Amniotic epithelial cell (primary cell): ENCODE measurements around the gene KIF3A.
A peak's percentile ranks its signal among the peaks of the same experiment; 100 is the strongest.
"Not testable (repeated sequence)": the region's sequence is repeated elsewhere in the genome, so short reads cannot be mapped to it uniquely, and the experiment has no call there.

Experiments
- DNase-seq: peaks from one replicate; pipeline ENCODE4 v3.0.0-alpha.2; 2010; ENCODE audit warnings: low read depth

Gene KIF3A

DNA sequence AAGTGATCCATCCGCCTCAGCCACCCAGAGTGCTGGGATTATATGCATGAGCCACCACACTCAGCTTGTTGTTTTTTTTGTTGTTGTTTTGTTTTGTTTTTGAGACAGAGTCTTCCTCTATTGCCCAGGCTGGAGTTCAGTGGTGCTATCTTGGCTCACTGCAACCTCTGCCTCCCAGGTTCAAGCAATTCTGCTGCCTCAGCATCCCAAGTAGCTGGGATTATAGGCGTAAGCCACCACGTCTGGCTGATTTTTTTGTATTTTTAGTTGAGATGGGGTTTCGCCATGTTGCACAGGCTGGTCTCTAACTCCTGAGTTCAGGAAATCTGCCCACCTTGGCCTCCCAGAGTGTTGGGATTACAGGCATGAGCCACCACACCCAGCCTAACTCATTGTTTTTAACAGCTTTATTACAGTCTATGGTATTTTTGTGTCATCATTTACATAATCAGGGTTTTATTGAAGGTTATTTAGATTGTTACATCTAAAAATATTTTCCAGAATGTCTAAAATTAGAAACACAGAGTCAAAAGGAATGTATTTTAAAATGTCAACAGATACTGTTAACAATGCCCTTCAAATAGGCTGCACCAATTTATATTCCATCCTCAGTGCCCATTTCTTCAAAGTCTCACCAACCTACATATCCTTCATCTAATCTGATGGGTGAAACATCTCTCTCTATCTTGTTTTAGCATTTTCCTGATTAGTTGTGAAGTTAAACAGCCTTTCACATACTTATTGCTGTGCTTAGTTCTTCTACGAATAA lies 18.6 kb downstream of the KIF3A start:
- no peak for DNase-seq

DNA sequence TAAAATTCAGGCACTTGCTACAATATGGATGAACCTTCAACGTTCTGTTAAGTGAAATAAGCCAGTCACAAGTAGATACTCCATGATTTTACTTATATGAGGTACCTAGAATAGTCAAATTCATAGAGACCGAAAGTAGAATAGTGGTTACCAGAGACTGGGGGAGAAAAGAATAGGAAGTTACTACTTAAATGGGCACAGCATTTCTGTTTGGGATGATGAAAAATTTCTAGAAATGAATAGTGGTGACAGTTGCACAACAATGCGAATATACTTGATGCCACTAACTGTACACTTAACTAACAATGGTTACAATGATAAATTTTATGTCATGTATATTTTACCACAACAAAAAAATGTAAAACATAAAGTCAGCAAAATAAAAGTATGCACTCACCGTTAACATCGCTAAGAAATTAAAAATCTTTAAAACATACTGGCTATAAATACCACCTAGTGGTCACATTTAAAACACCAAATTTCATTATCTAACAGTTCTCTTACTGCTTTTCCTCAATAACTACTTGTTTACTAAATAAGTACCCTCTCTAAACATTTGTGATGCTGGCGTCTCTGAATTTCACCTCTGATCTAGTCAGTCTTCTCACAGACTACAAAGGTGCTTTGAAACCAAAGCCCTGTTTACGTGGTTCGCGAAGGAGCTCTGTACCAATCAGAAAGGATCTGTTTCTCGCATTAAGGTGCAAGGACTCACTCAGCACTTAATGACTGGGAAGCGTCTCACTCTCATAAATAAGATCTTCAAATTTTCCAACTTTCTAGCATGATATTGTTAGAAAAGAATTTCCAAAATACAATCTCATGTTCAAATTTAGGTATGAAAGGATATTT lies 22.7 kb downstream of the KIF3A start:
- DNase-seq = peak; percentile 21

DNA sequence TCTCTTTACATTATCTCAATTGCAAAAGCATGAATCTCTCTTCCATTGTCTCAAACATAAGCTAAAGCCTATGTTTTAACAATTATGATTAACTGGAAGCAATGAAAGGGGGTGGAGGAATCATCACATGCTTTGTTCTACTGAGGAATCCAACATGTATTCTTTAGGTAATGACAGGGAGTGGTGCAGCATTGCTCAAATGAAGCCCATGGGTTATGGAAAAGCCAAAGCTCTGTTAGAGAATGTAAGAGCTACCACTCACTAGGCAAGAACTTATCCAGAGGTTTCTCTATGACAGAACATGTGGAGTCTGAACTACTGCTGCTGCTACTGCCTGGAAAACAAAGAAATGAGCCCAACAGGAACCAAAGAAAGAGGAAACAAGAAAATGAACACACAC lies 28.7 kb downstream of the KIF3A start:
- DNase-seq = no peak

DNA sequence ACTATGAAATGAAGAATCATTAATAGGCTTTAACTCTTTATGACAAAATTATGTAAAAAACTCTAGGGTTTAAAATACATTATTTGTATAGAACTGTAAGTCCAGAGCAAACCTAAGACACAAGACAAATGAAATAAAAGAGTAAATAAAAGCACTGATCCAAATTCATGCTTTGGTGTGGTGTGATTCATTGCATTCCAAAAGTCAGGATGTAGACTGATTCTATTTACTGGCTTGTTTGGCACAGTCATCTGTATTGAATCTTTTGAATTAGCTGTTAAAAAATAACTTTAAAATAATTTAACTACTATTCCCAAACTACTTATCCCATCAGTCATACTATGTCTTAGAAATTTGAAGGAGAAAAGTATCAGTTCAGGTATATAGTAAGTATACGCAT lies 32.5 kb downstream of the KIF3A start:
- peak; percentile 30 for DNase-seq

DNA sequence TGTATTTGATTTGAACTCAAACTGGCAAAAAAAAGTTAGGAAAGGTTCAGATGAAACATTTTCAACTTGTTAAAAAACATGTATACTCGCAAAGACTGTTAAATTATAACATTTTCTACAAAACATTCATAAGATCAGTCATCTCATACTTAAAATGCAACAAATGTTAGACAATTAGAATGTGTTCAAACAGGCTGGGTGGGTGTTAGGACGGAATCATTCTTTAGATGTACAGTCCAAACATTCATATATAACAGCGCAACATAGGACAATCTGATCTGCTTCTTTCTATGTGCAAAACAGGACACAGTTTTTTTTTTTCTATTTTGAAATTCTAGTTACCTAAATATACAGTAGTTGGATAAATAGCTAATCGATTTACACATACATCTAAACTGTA lies 41.4 kb downstream of the KIF3A start:
- DNase-seq = no peak

DNA sequence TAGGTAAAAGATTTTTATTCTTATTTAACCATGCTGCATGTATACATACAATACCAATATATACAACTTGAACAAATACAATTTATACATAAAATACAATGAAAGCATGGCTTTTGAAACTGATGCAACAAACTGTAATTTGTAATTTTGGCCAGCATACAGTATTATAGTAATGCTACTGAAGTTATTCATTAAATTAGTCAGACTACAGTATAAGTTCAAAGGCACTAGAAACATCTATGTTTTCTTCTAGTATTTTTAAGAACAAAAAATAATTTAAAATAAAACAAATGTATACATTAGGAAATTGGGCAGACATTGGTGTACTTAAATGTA lies 44.7 kb downstream of the KIF3A start:
- DNase-seq = no peak

DNA sequence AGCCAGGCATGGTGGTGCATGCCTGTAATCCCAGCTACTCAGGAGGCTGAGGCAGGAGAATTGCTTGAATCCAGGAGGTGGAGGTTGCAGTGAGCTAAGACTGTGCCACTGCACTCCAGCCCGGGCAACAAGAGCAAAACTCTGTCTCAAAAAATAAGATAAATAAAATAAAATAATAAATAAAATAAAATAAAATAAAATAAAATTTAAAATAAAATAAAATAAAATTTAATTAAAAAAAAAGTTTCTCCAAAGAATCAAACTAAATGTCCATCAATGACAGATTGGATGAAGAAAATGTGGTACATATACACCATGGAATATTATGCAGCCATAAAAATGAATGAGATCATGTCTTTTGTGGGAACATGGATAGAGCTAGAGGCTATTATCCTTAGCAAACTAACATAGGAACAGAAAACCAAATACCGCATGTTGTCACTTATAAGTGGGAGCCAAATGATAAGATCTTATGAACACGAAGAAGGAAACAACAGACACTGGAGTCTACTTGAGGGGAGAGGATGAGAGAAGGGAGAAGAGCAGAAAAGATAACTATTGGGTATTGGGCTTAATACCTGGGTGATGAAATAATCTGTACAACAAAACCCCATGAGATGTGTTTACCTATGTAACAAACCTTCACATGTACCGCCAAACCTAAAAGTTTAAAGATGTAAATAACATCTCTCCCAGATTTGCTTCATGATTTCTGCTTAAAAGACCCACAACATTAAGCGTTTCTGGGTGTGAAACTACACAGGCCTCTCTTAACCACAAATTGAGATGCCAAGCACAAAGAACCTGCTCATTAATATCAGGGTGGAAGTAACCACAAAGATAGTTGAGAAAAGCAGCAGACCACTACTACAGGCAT lies 45.4 kb downstream of the KIF3A start:
- DNase-seq = not testable (repeated sequence)

DNA sequence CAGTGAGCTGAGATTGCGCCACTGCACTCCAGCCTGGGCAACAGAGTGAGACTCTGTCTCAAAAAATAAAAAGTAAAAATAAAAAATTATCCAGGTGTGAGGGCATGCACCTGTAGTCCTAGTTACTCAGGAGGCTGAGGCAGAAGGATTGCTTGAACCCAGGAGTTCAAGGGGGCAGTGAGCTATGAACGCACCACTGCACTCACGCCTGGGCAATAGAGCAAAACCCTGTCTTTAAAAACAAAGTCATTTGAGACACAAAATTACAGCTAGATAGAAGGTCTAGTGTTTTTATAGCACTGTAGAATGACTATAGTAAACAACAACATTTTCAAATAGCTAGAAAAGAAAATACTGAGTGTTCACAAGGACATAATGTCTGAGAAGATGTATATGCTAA lies 47.2 kb downstream of the KIF3A start:
- DNase-seq = no peak

DNA sequence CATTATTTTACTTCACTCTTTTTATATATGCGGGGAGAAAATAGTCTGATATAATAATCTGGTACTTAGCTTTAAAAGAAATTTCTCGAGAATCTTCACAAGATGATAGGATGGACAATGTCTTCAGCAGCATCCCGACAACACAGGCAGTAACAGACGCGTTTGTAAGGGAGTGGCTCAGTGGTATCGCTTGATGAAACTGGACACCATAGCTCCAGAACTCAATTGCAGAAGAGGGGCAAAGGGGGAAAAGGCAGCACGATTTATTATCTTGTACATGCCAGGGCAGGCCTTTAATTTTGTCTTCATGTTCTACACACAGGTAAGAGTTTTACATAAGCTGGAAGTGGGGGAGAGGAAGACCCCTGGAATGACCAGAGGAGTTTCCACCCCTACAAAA lies 47.8 kb downstream of the KIF3A start:
- no peak for DNase-seq

DNA sequence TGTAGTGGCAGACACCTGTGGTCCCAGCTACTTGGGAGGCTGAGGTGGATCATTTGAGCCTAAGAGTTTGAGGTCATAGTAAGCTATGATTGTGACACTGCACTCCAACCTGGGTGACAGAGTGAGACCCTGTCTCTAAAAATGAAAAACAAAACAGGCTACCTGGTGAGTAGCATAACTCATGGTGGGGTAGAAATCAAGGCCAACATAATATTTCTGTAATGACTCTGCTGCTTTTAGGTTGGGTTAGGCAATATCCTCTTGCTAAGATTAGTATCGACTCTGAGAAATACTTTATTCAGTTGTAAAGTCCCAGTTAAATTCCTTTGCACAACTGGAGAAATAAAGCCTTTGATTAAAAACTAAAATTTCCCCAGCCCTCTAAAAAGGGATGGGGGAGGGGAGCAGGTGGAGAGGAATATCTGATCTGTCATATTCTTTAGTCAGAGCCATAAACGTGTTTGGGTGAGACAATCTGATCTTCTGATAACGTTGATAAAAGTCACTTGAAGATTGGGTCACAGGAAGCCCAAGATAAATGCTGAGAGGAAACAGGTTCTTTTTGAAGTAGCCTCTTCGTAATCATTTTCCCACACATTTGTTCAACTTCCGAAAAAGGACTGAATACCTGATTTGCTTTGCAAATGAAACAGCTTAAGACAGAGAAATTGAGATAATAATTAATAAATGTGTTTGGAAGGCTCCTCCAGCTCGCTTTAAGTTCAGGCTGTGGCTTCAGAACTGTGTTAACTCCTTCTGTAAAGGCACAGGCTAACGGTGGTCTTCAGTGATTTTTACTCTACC lies 48.6 kb downstream of the KIF3A start:
- DNase-seq = peak; percentile 64

DNA sequence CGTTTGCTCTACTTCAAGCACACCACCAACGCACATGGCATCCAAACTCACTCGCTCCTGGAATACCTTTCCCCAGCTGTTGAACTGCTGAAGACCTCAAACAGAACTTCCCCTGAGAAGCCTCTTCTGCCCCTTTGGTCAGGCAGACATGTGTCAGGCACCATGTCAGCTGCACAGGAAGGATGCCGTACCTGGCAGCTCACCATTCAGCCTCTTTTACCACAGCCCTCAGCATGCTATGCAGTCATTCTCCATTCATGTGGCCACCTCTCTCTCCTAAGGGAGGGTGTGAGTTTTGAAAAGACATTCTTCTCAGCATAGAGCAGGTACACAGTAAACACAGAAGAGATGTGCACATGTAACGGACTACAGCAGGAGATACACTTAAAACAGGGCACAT lies 49.4 kb downstream of the KIF3A start:
- DNase-seq = no peak

DNA sequence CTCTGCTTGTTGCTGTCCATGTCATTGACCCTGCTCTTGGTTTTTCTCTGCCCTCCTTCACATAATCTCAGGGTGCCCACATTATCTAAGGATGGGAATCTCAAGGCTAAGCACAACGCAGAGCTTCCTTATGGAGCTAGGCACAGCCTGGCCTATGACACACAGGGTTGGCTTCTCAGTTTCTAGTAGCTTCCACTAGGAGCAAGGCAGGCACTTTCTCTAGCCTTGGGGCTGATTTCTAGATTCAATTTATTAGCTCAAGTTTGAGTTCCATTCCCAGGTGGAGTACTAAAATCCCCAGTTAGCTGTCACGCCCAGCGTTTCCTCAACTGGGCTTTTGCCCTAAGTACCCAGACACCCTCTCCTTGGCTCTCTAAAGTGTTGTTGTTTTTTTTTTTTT lies 51.2 kb downstream of the KIF3A start:
- peak; percentile 65 for DNase-seq

DNA sequence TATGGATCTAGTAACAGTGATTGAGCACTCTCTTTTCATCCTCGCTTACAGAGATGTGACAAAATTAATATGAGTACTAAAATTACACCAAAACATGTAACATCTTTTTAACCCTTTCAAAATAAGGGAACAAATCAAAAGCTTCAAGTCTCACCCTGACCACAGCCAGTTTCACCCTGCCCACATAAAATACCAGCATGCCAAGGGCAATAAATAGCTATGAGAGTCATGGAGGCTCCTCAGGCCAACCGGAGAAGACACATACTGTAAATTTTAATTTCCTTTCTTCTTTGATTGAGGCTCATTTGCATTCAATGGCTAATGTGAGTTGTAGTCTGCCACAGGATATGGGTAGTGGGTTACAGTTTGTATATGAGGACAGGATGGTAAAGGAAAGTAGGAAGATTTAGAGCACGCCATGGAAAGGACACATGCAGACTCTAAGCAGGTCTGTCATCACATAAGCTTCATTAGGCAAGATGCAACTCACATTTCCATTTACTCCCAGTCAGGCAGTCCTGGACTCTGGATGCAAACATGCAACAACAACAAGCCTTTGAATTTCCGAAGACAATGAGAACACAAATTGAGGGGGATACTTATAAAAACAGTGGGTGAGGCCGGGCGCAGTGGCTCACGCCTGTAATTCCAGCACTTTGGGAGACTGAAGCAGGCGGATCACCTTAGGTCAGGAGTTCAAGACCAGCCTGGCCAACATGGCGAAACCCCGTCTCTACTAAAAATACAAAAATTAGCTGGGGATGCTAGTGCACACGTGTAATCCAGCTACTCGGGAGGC lies 52.2 kb downstream of the KIF3A start:
- no peak for DNase-seq

DNA sequence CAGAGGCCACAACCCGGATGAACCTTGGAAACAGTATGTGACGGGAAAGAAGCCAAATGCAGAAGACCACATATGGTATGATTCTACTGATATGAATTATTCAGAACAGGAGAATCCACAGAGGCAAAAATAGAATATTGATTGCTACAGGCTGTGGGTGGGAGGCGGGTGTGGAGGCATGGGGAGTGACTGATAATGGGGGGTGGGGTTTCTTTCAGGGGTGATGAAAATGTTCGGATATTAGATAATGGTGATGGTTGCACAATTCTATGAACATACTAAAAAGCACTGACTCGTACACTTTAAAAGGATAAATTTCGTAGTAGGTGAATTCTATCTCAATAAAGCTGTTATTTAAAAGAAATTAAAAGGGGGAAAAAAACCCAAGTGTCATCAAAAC lies 52.9 kb downstream of the KIF3A start:
- DNase-seq = peak; percentile 19

DNA sequence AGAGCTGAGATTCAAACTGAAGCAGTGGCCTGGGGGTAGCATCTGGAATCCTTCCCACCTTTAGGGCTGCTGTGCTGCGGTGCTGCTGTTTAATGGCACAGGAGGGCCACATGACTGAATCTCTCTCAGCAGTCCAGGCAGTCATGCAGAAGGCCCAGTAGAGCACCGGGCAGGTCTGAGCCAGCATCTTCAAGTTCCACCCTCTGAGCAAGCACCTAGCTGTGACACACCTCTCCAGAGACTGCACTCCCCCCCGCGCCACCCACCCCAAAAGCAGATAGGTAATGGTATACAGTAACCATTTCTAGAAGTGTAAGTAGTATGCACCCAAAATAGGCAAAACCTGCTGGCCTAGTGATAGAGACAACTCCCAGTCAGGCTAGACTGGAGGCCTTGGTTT lies 55.4 kb downstream of the KIF3A start:
- no peak for DNase-seq

DNA sequence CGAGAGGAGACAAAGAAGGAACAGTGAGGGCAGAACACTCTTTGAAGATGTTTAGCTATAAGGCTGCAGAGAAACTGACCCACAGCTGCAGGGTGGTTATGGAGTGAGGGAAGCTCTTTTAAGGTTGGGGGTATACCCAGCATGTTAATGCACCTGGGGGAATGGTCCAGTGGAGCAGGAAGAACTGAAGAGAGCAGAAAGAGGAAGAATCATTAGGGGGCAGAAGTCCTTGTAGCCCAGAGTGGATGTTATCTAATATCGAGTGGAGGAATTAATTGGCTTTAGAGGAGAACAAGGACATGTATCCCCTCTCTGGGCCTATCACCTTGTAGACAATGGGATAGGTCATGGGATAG lies 55.9 kb downstream of the KIF3A start:
- no peak for DNase-seq

DNA sequence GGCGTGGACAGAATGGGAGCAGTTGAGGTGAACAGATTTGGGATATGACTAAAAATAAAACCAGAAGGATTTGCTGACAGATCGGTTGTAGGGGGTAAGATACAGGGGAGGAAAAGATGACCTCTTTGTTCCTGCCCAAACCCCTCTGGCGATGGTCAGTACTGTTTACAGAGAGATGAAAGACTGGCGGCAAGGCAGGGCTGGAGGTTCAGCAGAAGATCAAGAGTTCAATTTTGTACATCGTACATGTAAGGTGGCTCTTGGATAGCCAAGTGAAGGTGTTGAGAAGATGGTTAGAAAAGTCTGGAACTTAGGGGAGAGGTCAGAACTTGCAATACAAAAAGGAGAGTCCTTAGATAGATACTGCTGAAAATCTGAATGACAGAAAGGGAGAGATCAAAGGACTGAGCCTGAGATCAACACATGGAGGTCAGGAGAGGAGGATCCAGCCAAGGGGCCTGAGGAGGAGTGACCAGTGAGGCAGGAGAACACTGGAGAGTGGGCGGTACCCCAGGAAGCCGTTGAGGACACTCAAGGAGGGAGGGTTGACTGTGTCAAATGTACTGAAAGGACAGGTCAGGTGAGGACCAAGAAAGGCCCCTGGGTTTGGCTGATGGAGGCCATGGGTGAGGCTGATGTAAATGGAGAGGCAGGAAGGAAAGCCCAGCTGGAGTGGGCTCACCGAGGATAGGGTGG lies 56.4 kb downstream of the KIF3A start:
- no peak for DNase-seq

DNA sequence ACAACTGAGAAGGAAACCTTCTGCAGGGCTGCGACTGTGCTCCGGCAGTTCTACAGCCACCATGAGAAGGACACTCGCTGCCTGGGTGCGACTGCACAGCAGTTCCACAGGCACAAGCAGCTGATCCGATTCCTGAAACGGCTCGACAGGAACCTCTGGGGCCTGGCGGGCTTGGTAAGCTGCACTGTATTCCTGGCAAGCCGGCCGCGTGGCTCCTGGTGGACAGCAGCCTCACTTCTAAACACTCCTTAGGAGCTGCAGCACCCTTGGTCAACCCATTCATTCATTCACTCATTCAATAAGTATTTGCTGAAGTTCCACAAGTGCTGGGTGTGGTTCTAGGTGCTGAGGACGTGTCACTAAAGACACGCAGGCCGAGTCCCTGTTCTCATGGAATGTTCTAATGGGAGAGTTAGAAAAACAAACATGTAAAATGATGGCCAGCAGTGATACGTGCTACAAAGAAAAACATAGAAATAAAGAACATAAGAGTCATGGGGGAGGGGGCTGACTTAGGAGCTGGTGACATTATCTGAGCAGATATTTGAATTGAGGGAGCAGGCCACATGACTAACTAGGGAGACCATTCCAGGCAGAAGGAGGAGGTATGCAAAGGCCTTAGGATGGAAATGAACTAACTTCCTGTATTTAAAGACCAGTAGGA lies 57.5 kb downstream of the KIF3A start:
- no peak for DNase-seq

DNA sequence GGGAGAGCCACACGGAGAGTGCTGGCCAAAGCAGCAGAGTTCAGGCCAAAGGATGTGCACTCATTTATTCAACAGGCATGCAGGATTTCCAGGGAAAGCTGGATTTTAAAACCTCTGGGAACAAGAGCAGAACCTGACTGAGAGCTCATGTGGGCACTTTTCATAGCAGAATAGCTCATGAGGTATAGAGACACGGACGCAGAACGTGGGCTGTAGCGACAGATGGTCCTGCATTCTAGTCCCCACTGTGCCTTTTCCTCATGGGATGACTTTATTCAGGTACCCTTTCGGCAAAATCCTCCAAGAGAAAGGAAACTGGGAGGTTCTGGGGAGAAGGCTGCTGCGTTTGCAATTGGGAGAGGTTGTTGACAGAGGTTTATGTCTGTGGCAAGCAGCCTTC lies 58.2 kb downstream of the KIF3A start:
- DNase-seq = no peak

DNA sequence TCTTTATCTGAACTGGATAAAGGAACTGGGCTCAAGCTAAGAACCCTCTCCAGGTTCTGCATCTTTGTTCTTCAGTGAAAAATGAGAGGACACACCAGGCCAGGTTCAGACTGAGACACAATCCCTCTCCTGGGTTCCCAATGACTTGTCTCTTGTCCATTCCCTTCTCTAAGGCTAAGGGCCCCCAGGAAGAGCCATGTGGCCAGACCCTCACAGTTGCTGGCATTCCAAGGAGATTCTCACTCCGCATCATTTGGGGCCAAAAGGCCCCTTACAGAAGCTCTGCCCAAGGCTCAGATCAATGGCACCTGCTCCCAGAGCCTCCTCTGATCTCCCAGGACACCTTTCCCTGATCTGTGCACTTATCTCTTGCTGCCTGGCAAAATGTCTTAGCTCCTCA lies 58.6 kb downstream of the KIF3A start:
- no peak for DNase-seq
